ENCODE measurements around the gene PFN3. TPM values are rescaled to one million over a fixed set of nuclear protein-coding genes. Genes with fewer than 3 reads are reported as not detected.

PFN3 gene
- total RNA-seq, 3 donors from 2014 or later (not counting 1 experiment from before 2014, with no cell fraction given) = not detected

DNA sequence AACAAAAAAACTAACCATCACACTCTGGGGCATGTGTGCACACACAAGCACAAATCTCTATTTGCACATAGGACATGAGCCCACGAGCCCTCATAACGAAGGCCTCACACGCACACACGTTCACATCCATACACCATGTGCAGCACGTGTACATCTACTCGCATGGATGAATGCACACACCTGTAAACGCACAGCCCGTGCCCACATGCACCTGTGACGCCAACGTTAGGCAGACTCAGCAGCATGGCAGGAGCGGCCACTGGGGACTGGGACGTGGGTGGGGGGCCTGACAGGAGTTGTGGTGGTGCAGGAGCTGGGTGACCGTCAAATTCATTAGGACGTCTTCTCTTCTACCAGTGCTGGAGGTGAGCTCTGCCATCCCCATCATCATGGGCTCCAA lies 13.1 kb downstream of the PFN3 start:
- H3K9me3 ChIP-seq (ENCODE audit: control insufficient read depth, insufficient read depth, low read length) = no peaks in the 10 kb centered on the region
- Mint-ChIP-seq H3K4me3 (no peak overlapping the region), H3K36me3 (no peaks in the 10 kb centered on the region), H3K27me3 (ENCODE audit: low read depth in 2 of 2) (peaks cover 2% of the 10 kb centered on the region in 2 donors), H3K4me1 (peaks cover 36 to 44% of the 10 kb centered on the region in 2 donors), H3K9me3 (no peaks in the 10 kb centered on the region), H3K27ac (no peak overlapping the region)
- 89% methylated on average over 14 of the region's 14 CpGs for WGBS (ENCODE audit: insufficient coverage)
- H3K27ac ChIP-seq (ENCODE audit: low read length) = no peak overlapping the region
- TF ChIP-seq, protein P1, sequence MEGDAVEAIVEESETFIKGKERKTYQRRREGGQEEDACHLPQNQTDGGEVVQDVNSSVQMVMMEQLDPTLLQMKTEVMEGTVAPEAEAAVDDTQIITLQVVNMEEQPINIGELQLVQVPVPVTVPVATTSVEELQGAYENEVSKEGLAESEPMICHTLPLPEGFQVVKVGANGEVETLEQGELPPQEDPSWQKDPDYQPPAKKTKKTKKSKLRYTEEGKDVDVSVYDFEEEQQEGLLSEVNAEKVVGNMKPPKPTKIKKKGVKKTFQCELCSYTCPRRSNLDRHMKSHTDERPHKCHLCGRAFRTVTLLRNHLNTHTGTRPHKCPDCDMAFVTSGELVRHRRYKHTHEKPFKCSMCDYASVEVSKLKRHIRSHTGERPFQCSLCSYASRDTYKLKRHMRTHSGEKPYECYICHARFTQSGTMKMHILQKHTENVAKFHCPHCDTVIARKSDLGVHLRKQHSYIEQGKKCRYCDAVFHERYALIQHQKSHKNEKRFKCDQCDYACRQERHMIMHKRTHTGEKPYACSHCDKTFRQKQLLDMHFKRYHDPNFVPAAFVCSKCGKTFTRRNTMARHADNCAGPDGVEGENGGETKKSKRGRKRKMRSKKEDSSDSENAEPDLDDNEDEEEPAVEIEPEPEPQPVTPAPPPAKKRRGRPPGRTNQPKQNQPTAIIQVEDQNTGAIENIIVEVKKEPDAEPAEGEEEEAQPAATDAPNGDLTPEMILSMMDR (IDR thresholded peaks at IDR 0.05) = no peak
- no peaks in the 10 kb centered on the region for H3K27me3 ChIP-seq (ENCODE audit: control insufficient read depth, insufficient read depth, low read length)
- no peak overlapping the region for H3K4me3 ChIP-seq (ENCODE audit: low read length)
- H3K4me1 ChIP-seq (ENCODE audit: control insufficient read depth, insufficient read depth, low read length) = peaks cover 67% of the 10 kb centered on the region
- intact Hi-C loops (cut with micrococcal nuclease) = no loop called here
- ATAC-seq (no peak), DNase-seq (no peak)
- H3K36me3 ChIP-seq (ENCODE audit: control insufficient read depth, insufficient read depth, low read length) = no peaks in the 10 kb centered on the region

DNA sequence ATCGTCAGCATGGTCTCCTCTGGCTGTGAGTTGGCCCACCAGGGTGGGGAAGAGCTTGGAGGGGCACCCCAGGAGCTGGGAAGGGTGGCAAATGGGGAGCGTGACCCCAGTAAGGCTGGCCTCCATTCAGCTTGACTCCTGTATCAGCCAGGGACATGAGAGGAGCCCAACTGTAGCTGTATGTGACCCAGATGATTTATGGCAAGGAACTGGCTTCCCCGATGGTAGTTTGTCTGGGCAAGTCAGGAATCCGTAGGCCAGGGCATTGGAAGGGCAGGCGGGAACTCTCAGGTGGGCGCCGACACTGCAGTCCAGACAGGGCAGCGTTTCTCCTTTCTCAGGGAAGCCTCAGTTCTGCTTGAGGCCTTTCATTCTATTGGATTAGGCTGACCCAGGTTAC lies 13.9 kb downstream of the PFN3 start:
- H3K36me3 Mint-ChIP-seq = no peaks in the 10 kb centered on the region
- H3K27me3 Mint-ChIP-seq (ENCODE audit: low read depth in 2 of 2) = peaks cover 2 to 5% of the 10 kb centered on the region in 2 donors
- ATAC-seq (no peak), DNase-seq (no peak)
- no peaks in the 10 kb centered on the region for H3K27me3 ChIP-seq (ENCODE audit: control insufficient read depth, insufficient read depth, low read length)
- no peaks in the 10 kb centered on the region for H3K9me3 ChIP-seq (ENCODE audit: control insufficient read depth, insufficient read depth, low read length)
- no peaks in the 10 kb centered on the region for H3K36me3 ChIP-seq (ENCODE audit: control insufficient read depth, insufficient read depth, low read length)
- H3K4me3 Mint-ChIP-seq = no peak overlapping the region
- whole genome bisulfite sequencing (ENCODE audit: insufficient coverage) = 91% methylated on average over 8 of the region's 8 CpGs
- H3K27ac Mint-ChIP-seq = no peak overlapping the region
- no peak overlapping the region for H3K27ac ChIP-seq (ENCODE audit: low read length)
- H3K4me1 Mint-ChIP-seq = peaks cover 36 to 47% of the 10 kb centered on the region in 2 donors
- TF ChIP-seq, protein P1 (IDR thresholded peaks at IDR 0.05) = no peak
- peaks cover 67% of the 10 kb centered on the region for H3K4me1 ChIP-seq (ENCODE audit: control insufficient read depth, insufficient read depth, low read length)
- H3K4me3 ChIP-seq (ENCODE audit: low read length) = no peak overlapping the region
- intact Hi-C loops (cut with micrococcal nuclease) = no loop called here
- no peaks in the 10 kb centered on the region for H3K9me3 Mint-ChIP-seq

DNA sequence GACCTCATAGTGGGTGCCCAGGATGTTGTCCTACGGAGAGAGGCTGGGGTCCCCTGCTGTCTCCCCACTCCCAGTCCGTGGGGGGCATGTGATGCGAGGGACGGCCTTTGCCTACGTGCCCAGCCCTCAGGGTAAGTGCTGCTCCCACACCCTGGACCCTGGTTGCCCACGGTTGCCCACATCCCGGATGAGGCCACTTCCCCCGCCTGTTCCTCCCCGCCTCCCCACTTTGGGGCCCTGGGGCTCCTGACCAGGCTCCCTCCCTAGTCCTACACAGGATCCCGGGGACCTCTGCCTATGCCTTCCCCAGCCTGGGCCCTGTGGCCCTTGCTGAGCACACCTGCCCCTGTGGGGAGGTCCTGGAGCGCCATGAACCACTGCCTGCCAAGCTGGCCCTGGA lies 14.7 kb downstream of the PFN3 start:
- H3K9me3 Mint-ChIP-seq = no peaks in the 10 kb centered on the region
- ATAC-seq (no peak), DNase-seq (no peak)
- H3K4me1 Mint-ChIP-seq = peaks cover 31 to 39% of the 10 kb centered on the region in 2 donors
- Histone ChIP-seq H3K9me3 (ENCODE audit: control insufficient read depth, insufficient read depth, low read length) (no peaks in the 10 kb centered on the region), H3K4me3 (ENCODE audit: low read length) (no peak overlapping the region), H3K4me1 (ENCODE audit: control insufficient read depth, insufficient read depth, low read length) (peaks cover 61% of the 10 kb centered on the region), H3K36me3 (ENCODE audit: control insufficient read depth, insufficient read depth, low read length) (no peaks in the 10 kb centered on the region), H3K27ac (ENCODE audit: low read length) (no peak overlapping the region), H3K27me3 (ENCODE audit: control insufficient read depth, insufficient read depth, low read length) (no peaks in the 10 kb centered on the region)
- intact Hi-C loops (cut with micrococcal nuclease) = no loop called here
- peaks cover 2 to 5% of the 10 kb centered on the region in 2 donors for H3K27me3 Mint-ChIP-seq (ENCODE audit: low read depth in 2 of 2)
- WGBS (ENCODE audit: insufficient coverage) = 47% methylated on average over 11 of the region's 11 CpGs
- H3K36me3 Mint-ChIP-seq = no peaks in the 10 kb centered on the region
- H3K4me3 Mint-ChIP-seq = peak overlapping the region; percentile 2
- H3K27ac Mint-ChIP-seq = peak overlapping the region in 1 of 2 donors; percentile 68
- TF ChIP-seq, protein P1 (IDR thresholded peaks at IDR 0.05) = no peak

DNA sequence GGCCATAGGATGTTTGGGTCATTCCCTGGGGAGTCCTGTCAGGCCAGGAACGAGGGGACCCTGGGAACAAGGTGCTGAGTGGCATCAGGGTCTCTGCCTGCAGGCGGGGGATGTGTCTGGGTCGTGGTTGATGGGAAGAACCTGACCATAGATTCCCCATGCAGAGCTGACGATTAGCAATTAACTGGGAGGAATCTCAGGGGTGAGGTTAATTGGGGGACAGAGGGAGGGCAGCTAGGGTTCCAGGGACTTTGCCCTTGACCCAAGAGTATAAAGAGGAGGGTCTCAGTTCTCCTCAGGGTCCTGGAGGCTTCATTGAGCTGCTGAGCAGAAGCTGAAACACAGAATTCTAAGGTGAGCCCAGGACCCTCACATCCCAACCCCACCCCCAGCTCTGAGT lies 16.3 kb downstream of the PFN3 start, which contains the start of gene SLC34A1:
TSS of gene SLC34A1 (plus strand) at position 301 of the 400 bp plus-strand sequence. CDS start 1,308 bp downstream, outside the sequence.
- H3K4me3 Mint-ChIP-seq = peak within 1 kb of the TSS; percentile 2
- H3K4me3 ChIP-seq (ENCODE audit: low read length) = no peak within 1 kb of the TSS
- H3K27me3 Mint-ChIP-seq (ENCODE audit: low read depth in 2 of 2) = peaks cover 4 to 5% of the 10 kb centered on the region in 2 donors
- H3K27ac Mint-ChIP-seq = peak within 1 kb of the TSS in 1 of 2 donors; percentile 68
- ATAC-seq = no peak
- TF ChIP-seq, protein P1 (IDR thresholded peaks at IDR 0.05) = no peak
- H3K36me3 ChIP-seq (ENCODE audit: control insufficient read depth, insufficient read depth, low read length) = no peaks in the 10 kb centered on the region
- intact Hi-C loops (cut with micrococcal nuclease) = no loop called here
- no peaks in the 10 kb centered on the region for H3K36me3 Mint-ChIP-seq
- H3K4me1 ChIP-seq (ENCODE audit: control insufficient read depth, insufficient read depth, low read length) = peaks cover 45% of the 10 kb centered on the region
- 85% methylated on average over 4 of the region's 4 CpGs for WGBS (ENCODE audit: insufficient coverage)
- H3K4me1 Mint-ChIP-seq = peaks cover 15 to 29% of the 10 kb centered on the region in 2 donors
- no peak for DNase-seq
- H3K27ac ChIP-seq (ENCODE audit: low read length) = no peak within 1 kb of the TSS
- no peaks in the 10 kb centered on the region for H3K9me3 ChIP-seq (ENCODE audit: control insufficient read depth, insufficient read depth, low read length)
- no peaks in the 10 kb centered on the region for H3K27me3 ChIP-seq (ENCODE audit: control insufficient read depth, insufficient read depth, low read length)
- no peaks in the 10 kb centered on the region for H3K9me3 Mint-ChIP-seq
